CD4-positive, alpha-beta T cell treated with Interleukin-15 for 1 hour (primary cell): ENCODE results near the gene SLCO1A2.
"Not testable (repeated sequence)": the region's sequence is repeated elsewhere in the genome, so short reads cannot be mapped to it uniquely, and the experiment has no call there.

Experiments used
- DNase-seq: peaks from one replicate; pipeline ENCODE4 v3.0.0-alpha.2; 2020

SLCO1A2 gene

GRCh38 chr12:21334771-21335325 is at the start of gene SLCO1A2:
TSS of gene SLCO1A2 (minus strand) at chr12:21334917. CDS start at chr12:21334647, 270 bp downstream.
- DNase-seq: no peak

GRCh38 chr12:21384261-21384660 is 49.5 kb upstream of the SLCO1A2 start:
- DNase-seq: no peak

GRCh38 chr12:21381320-21381719 is 46.6 kb upstream of the SLCO1A2 start:
- DNase-seq: not testable (repeated sequence)

- DNase-seq: no peak
These were observed 44.5 kb upstream of the SLCO1A2 start for GRCh38 chr12:21379218-21379617.

- DNase-seq: no peak
These were observed 37.9 kb upstream of the SLCO1A2 start, which contains the start of gene IAPP for GRCh38 chr12:21372602-21373001. TSS of gene IAPP (plus strand) at chr12:21372902. CDS start at chr12:21373352, 450 bp downstream.

GRCh38 chr12:21370845-21371449 is 36.2 kb upstream of the SLCO1A2 start:
- DNase-seq: no peak

- DNase-seq: no peak
These were observed 34.6 kb upstream of the SLCO1A2 start for GRCh38 chr12:21369141-21369980.

GRCh38 chr12:21360632-21361031 is 25.9 kb upstream of the SLCO1A2 start:
- DNase-seq: not testable (repeated sequence)

- no peak for DNase-seq
These were observed 19.9 kb upstream of the SLCO1A2 start for GRCh38 chr12:21354641-21355040.

GRCh38 chr12:21353948-21354347 is 19.2 kb upstream of the SLCO1A2 start:
- DNase-seq: no peak

- no peak for DNase-seq
These were observed 18.8 kb upstream of the SLCO1A2 start for GRCh38 chr12:21353487-21353886.

GRCh38 chr12:21350975-21351374 is 16.3 kb upstream of the SLCO1A2 start:
- no peak for DNase-seq

- DNase-seq: no peak
These were observed 12.0 kb upstream of the SLCO1A2 start for GRCh38 chr12:21346542-21347205.

GRCh38 chr12:21343636-21344035 is 8.9 kb upstream of the SLCO1A2 start:
- no peak for DNase-seq

GRCh38 chr12:21341769-21342168 is 7.1 kb upstream of the SLCO1A2 start:
- no peak for DNase-seq

GRCh38 chr12:21340403-21340802 is 5.7 kb upstream of the SLCO1A2 start:
- no peak for DNase-seq

- DNase-seq: no peak
These were observed 5.2 kb upstream of the SLCO1A2 start for GRCh38 chr12:21339921-21340320.

GRCh38 chr12:21337959-21338744 is 3.4 kb upstream of the SLCO1A2 start:
- no peak for DNase-seq

- DNase-seq: no peak
These were observed 2.7 kb upstream of the SLCO1A2 start for GRCh38 chr12:21337453-21337852.

GRCh38 chr12:21336656-21337055 is 1.9 kb upstream of the SLCO1A2 start:
- no peak for DNase-seq

GRCh38 chr12:21330682-21331253 is 3.9 kb downstream of the SLCO1A2 start:
- no peak for DNase-seq

- no peak for DNase-seq
These were observed 6.1 kb downstream of the SLCO1A2 start for GRCh38 chr12:21328578-21328977.
